DMS 273 treated with DMSO at 0.1 percent for 48 hours (cell line): ENCODE results near the gene AQP1.

ENCODE experiments used
- DNase-seq: peaks from one replicate; lab custom pipeline; 2025; lab: John Stamatoyannopoulos, UW

AQP1 gene

GRCh38 chr7:30906515-30907240 lies 5.0 kb upstream of the AQP1 start:
- DNase-seq: no peak

GRCh38 chr7:30907527-30908267 lies 4.0 kb upstream of the AQP1 start:
- no peak for DNase-seq

- no peak for DNase-seq
These were observed 3.0 kb upstream of the AQP1 start for GRCh38 chr7:30908681-30909080.

- no peak for DNase-seq
These were observed 2.2 kb upstream of the AQP1 start for GRCh38 chr7:30909431-30909830.

- DNase-seq: no peak
These were observed 1.1 kb upstream of the AQP1 start for GRCh38 chr7:30910411-30911073.

GRCh38 chr7:30911133-30911532 lies 520 bp upstream of the AQP1 start:
- no peak for DNase-seq

- no peak for DNase-seq
These were observed 523 bp downstream of the AQP1 start for GRCh38 chr7:30912021-30912730.

- no peak for DNase-seq
These were observed 1.0 kb downstream of the AQP1 start for GRCh38 chr7:30912731-30912985.

GRCh38 chr7:30912986-30913811 lies 1.5 kb downstream of the AQP1 start:
- DNase-seq: no peak

GRCh38 chr7:30913821-30914515 lies 2.3 kb downstream of the AQP1 start:
- DNase-seq: no peak

GRCh38 chr7:30914596-30914995 lies 2.9 kb downstream of the AQP1 start:
- no peak for DNase-seq

GRCh38 chr7:30915005-30915601 lies 3.5 kb downstream of the AQP1 start:
- DNase-seq: no peak

- DNase-seq: no peak
These were observed 4.1 kb downstream of the AQP1 start for GRCh38 chr7:30915751-30916150.

- DNase-seq: no peak
These were observed 4.6 kb downstream of the AQP1 start for GRCh38 chr7:30916255-30916654.

- no peak for DNase-seq
These were observed 5.1 kb downstream of the AQP1 start for GRCh38 chr7:30916767-30917166.

GRCh38 chr7:30917216-30917893 lies 5.7 kb downstream of the AQP1 start:
- DNase-seq: no peak

- DNase-seq: no peak
These were observed 7.0 kb downstream of the AQP1 start for GRCh38 chr7:30918676-30919075.

- no peak for DNase-seq
These were observed 8.4 kb downstream of the AQP1 start for GRCh38 chr7:30920021-30920583.

GRCh38 chr7:30920584-30921539 lies 9.2 kb downstream of the AQP1 start:
- no peak for DNase-seq
